Measurements from ENCODE around the gene AREG. TPM values are rescaled to one million over a fixed set of nuclear protein-coding genes. Genes with fewer than 3 reads are reported as not detected.

Gene AREG
- total RNA-seq (2016; rRNA removed; fragmentation: Illumina TruSeq; extraction: Trizol) (2.3 and 6.2 TPM in 2 replicates), polyA plus RNA-seq (2011; rRNA removed) (7.1 and 8.1 TPM in 2 replicates), polyA minus RNA-seq (2011; rRNA and poly(A)+ RNA removed; ENCODE audit: low replicate concordance) (0.98 and 1.5 TPM in 2 replicates), Bru-seq, nascent RNA (percentile 72 among the genes with signal in this experiment), BruChase-seq, experiment 1, labeled RNA remaining after a 6-hour chase (percentile 75 among the genes with signal in this experiment), BruChase-seq, experiment 2, labeled RNA remaining after a 2-hour chase (percentile 58 among the genes with signal in this experiment)
- total RNA-seq (2016; cell fraction: cytosol; rRNA removed; fragmentation: Illumina TruSeq; extraction: Trizol; ENCODE audit: low read depth): 1.6 TPM in 2 replicates
- total RNA-seq (2016; cell fraction: insoluble cytoplasmic fraction; rRNA removed; fragmentation: Illumina TruSeq; extraction: Trizol): 1.4 and 6.4 TPM in 2 replicates
- total RNA-seq (2016; cell fraction: membrane; rRNA removed; fragmentation: Illumina TruSeq; extraction: Trizol): 2.2 and 2.6 TPM in 2 replicates
- total RNA-seq (2016; cell fraction: nucleus; rRNA removed; fragmentation: Illumina TruSeq; extraction: Trizol): 6.8 and 9.3 TPM in 2 replicates
- 5.9 and 9.1 TPM in 2 replicates for polyA plus RNA-seq (2011; cell fraction: cytosol; rRNA removed)
- 3.2 and 6.0 TPM in 2 replicates for polyA plus RNA-seq (2011; cell fraction: nucleus; rRNA removed)
- 1.7 and 7.3 TPM in 2 replicates for polyA plus RNA-seq (2012)
- 1.1 and 1.6 TPM in 2 replicates for polyA plus RNA-seq (2016; cell fraction: cytosol; fragmentation: Illumina TruSeq; extraction: Trizol; ENCODE audit: low read depth)
- polyA plus RNA-seq (2016; cell fraction: insoluble cytoplasmic fraction; fragmentation: Illumina TruSeq; extraction: Trizol; ENCODE audit: low read depth): 2.9 and 3.1 TPM in 2 replicates
- polyA plus RNA-seq (2016; cell fraction: membrane; fragmentation: Illumina TruSeq; extraction: Trizol; ENCODE audit: low read depth): 1.4 and 1.6 TPM in 2 replicates
- 11.7 and 16.2 TPM in 2 replicates for polyA plus RNA-seq (2016; cell fraction: nucleus; fragmentation: Illumina TruSeq; extraction: Trizol; ENCODE audit: insufficient read depth, low read depth)
- 2.3 and 4.8 TPM in 2 replicates for polyA minus RNA-seq (2011; cell fraction: cytosol; rRNA and poly(A)+ RNA removed)
- polyA minus RNA-seq (2011; cell fraction: nucleus; rRNA and poly(A)+ RNA removed): 3.7 and 7.1 TPM in 2 replicates
- long read RNA-seq, experiment 1, partial matches to known transcripts: 1 of 3 reads
- long read RNA-seq, experiment 1, other reads (novel, unspliced or antisense): 1 of 3 reads
- long read RNA-seq, experiment 2, transcript AREG-201 (6 exons, 1,240 nt): major isoform, 33 of 38 reads
- long read RNA-seq, experiment 2, partial matches to known transcripts: 2 of 38 reads
- long read RNA-seq, experiment 2, other reads (novel, unspliced or antisense): 3 of 38 reads

GRCh38 chr4:74444891-74445642 is at the start of gene AREG:
Gene AREG (plus strand): TSS chr4:74445136. CDS start chr4:74445346, 210 bp downstream.
- Histone ChIP-seq H4K20me1 (ENCODE audit: insufficient read depth, low read length) (no peaks in the 10 kb centered on the region), H3K9me3 (ENCODE audit: low read length) (no peaks in the 10 kb centered on the region), H3K36me3 (replicated peaks in 1 of 2; ENCODE audit: control insufficient read depth in 1 of 2, insufficient read depth in 2 of 2, low read length in 2 of 2) (no peaks in the 10 kb centered on the region), H3K27me3 (ENCODE audit: control insufficient read depth in 1 of 2, insufficient read depth in 2 of 2, low read length in 2 of 2) (no peaks in the 10 kb centered on the region), H3K27ac (ENCODE audit: extremely low read length, insufficient read depth, low read length) (no peak within 1 kb of the TSS), H3K4me2 (ENCODE audit: low read depth, low read length) (peak within 1 kb of the TSS; percentile 62), H3K4me3 (replicated peaks in 1 of 3; ENCODE audit: insufficient read depth in 1 of 3, low read depth in 2 of 3, low read length in 3 of 3) (peak within 1 kb of the TSS; percentile 28 to 32 (median 28); a peak in 5 of 6 replicates), H3K9ac (ENCODE audit: insufficient read depth, low read depth, low read length) (peak within 1 kb of the TSS; percentile 9; the same call in 1 of the 2 replicates), H3K4me1 (ENCODE audit: insufficient read depth, low read length) (no peaks in the 10 kb centered on the region), H3K79me2 (ENCODE audit: insufficient read depth, low read length) (no peaks in the 10 kb centered on the region), H2AFZ (ENCODE audit: low read length) (no peak within 1 kb of the TSS)
- ATAC-seq (peak; percentile 90), FAIRE-seq (no peak), DNase-seq (ENCODE audit: low spot score) (peak; percentile 15)
- ChIA-PET POLR2A (no interaction called here), CTCF (ENCODE audit: low intra/inter-chr PET ratio, low total read pairs) (no interaction called here)
- in situ Hi-C loops (cut with HindIII; ENCODE audit: extremely low pct_ligation_motif_present, low pct_unique_long_range_greater_than_20kb) (no loop called here), intact Hi-C loops (cut with micrococcal nuclease; ENCODE audit: unreplicated experiment) (no loop called here)
- BruUV-seq (replicated peaks): no TSS peak
- WGBS (ENCODE audit: low lambda C conversion rate): 45% methylated on average over 36 of the region's 64 CpGs
- TF ChIP-seq TFDP2 (CRISPR knock-in tag; IDR thresholded peaks at IDR 0.05) (0 out of 2 replicates have a peak, but pooled peaks have one; percentile 31), GABPB1 (CRISPR knock-in tag; IDR thresholded peaks at IDR 0.05) (peak; percentile 58; the same call in 1 of the 2 replicates), HOXA3 (CRISPR knock-in tag; IDR thresholded peaks at IDR 0.05) (0 out of 2 replicates have a peak, but pooled peaks have one; percentile 16), RFX3 (CRISPR knock-in tag; IDR thresholded peaks at IDR 0.05) (peak; percentile 67; the same call in 1 of the 2 replicates), ZNF101 (CRISPR knock-in tag; IDR thresholded peaks at IDR 0.05; ENCODE audit: borderline replicate concordance, low read depth) (no peak), ZNF687 (CRISPR knock-in tag; IDR thresholded peaks at IDR 0.05) (peak; percentile 69), SALL1 (CRISPR knock-in tag; IDR thresholded peaks at IDR 0.05) (0 out of 2 replicates have a peak, but pooled peaks have one; percentile 15), SAP130 (CRISPR knock-in tag; IDR thresholded peaks at IDR 0.05; ENCODE audit: low read depth) (peak; percentile 34), RBFOX2 (IDR thresholded peaks at IDR 0.05; ENCODE audit: low read depth, low read length) (peak; percentile 66)
- TF ChIP-seq, protein P1, sequence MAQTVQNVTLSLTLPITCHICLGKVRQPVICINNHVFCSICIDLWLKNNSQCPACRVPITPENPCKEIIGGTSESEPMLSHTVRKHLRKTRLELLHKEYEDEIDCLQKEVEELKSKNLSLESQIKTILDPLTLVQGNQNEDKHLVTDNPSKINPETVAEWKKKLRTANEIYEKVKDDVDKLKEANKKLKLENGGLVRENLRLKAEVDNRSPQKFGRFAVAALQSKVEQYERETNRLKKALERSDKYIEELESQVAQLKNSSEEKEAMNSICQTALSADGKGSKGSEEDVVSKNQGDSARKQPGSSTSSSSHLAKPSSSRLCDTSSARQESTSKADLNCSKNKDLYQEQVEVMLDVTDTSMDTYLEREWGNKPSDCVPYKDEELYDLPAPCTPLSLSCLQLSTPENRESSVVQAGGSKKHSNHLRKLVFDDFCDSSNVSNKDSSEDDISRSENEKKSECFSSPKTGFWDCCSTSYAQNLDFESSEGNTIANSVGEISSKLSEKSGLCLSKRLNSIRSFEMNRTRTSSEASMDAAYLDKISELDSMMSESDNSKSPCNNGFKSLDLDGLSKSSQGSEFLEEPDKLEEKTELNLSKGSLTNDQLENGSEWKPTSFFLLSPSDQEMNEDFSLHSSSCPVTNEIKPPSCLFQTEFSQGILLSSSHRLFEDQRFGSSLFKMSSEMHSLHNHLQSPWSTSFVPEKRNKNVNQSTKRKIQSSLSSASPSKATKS (CRISPR knock-in tag; IDR thresholded peaks at IDR 0.05): no peak

Measured in HepG2 (cell line).